HepG2 (cell line): ENCODE data around the gene BCKDHA. TPM values are rescaled to one million over a fixed set of nuclear protein-coding genes. Genes with fewer than 3 reads are reported as not detected.
A peak's percentile ranks its signal among the peaks of the same experiment; 100 is the strongest.

Experiments used
- IKZF4 ChIP-seq: sonication (generic); formaldehyde crosslinking; IDR thresholded peaks from 2 replicates; pipeline ENCODE4 v1.5.1; 2020; ENCODE audit warnings: borderline replicate concordance, mild to moderate bottlenecking, low read depth, missing genetic modification reagents; ENCODE audit errors: not compliant biosample characterization
- KDM5A ChIP-seq: fragments of 200-600 bp; sonication (generic); IDR thresholded peaks from 2 replicates; pipeline ENCODE4 v1.7.0; 2018; ENCODE audit warnings: antibody characterized with exemption, mild to moderate bottlenecking, low read length, borderline replicate concordance
- MIER2 ChIP-seq: IDR thresholded peaks from 2 replicates; pipeline ENCODE4 v1.6.1; 2016; ENCODE audit warnings: missing biosample characterization, missing genetic modification reagents
- NFIB ChIP-seq: sonication (generic); formaldehyde crosslinking; IDR thresholded peaks from 2 replicates; pipeline ENCODE4 v1.9.0; 2021; ENCODE audit warnings: missing genetic modification reagents, mild to moderate bottlenecking, borderline replicate concordance
- ZFY ChIP-seq: sonication (generic); formaldehyde crosslinking; IDR thresholded peaks from 2 replicates; pipeline ENCODE4 v1.4.0; 2020; ENCODE audit warnings: missing genetic modification reagents
- ZNF3 ChIP-seq: IDR thresholded peaks from 2 replicates; pipeline ENCODE4 v1.7.0; 2017; ENCODE audit warnings: inconsistent platforms
- ZNF614 ChIP-seq: IDR thresholded peaks from 2 replicates; pipeline ENCODE4 v1.6.1; 2018; ENCODE audit warnings: missing biosample characterization, missing genetic modification reagents, inconsistent platforms, borderline replicate concordance
- polyA plus RNA-seq, 8 experiments: library from polyadenylated mRNA; depleted of rRNA in 3 of 8; stranded (reverse) in 7 of 8; unstranded in 1 of 8; fragments of >200 nt; fragmentation: Illumina TruSeq in 4 of 8; extraction: Trizol in 4 of 8; gene quantifications; 2 replicates each; pipeline versions ENCODE4 v1.2.1 to v1.2.3, GENCODE V29; 2011 to 2016; ENCODE audit warnings: low read depth in 4 of 8, missing spikeins in 1 of 8, mixed read lengths in 1 of 8; ENCODE audit not compliant: insufficient read depth in 1 of 8
- total RNA-seq, 5 experiments: library from RNA; depleted of rRNA; stranded (reverse); fragments of >200 nt; fragmentation: Illumina TruSeq; extraction: Trizol; gene quantifications; 2 replicates each; pipeline ENCODE4 v1.2.3, GENCODE V29; 2016; ENCODE audit warnings: low read depth in 1 of 5
- TF ChIP-seq, protein P1 (sequence below), 2 experiments: sonication (generic) in 1 of 2; formaldehyde crosslinking in 1 of 2; IDR thresholded peaks; 2 replicates each; pipeline versions ENCODE4 v1.5.1 to v1.6.1; 2011 to 2020; ENCODE audit warnings: borderline replicate concordance in 1 of 2, low read depth in 1 of 2, low read length in 1 of 2, mild to moderate bottlenecking in 1 of 2, missing genetic modification reagents in 1 of 2, moderate library complexity in 1 of 2
- TF ChIP-seq, protein P2 (sequence below): sonication (generic); formaldehyde crosslinking; IDR thresholded peaks from 2 replicates; pipeline ENCODE4 v1.8.0; 2022; ENCODE audit warnings: missing genetic modification reagents, mild to moderate bottlenecking, moderate library complexity, borderline replicate concordance
- TF ChIP-seq, protein P3 (sequence below): sonication (generic); formaldehyde crosslinking; IDR thresholded peaks from 2 replicates; pipeline ENCODE4 v1.9.0; 2021; ENCODE audit warnings: mild to moderate bottlenecking, missing genetic modification reagents
- TF ChIP-seq, protein P4 (sequence below): sonication (generic); formaldehyde crosslinking; IDR thresholded peaks from 2 replicates; pipeline ENCODE4 v1.9.0; 2021; ENCODE audit warnings: missing genetic modification reagents, borderline replicate concordance

BCKDHA gene
- total and polyA plus RNA-seq, 2 of the 13 experiments (the other 11 are each of a cell fraction or from before 2014, with no cell fraction given) = 11.8 to 31.5 TPM

DNA sequence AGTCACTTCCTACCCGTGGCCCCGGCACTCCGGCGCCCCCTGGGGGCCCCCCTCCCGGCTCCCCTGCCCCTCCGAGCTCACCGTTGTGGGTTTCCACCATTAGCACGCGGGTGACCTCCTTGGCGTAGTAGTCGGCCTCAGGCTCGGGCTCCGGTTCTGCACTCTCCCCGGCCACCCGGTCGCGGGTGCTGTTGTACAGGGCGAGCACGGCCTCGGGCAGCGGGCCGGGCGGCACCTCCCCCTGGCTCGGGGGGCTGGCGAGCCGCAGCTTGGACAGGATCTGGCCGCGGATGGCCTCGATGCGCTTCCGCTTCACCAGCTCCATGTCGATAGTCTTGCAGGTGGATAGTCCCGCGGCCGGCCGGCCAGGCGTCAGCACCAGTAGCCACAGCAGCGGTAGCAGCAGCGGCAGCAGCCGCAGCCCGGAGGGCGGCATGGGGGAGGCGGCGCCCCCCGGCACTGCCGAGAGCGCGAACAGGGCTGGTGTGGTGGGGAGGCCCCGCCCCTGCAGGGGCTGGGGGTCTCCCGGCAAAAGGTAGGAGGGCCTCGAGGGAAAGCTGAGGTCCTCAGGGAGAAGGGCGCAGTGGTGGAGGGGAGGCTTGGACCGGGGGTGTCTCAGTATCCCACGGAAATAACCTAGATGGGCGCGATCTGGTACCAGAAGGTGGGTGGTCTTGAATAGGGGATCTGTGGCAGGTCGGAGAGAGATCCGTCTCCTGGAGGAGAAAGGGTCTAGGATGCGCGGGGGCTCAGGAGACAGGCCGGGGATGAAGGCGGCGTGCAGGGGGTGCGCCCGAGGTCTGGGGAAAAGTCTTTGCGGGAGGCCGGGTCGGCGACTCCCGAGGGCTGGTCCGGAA, 44.8 kb upstream of the BCKDHA start (continued):
- peak; percentile 66 for TF ChIP-seq ZFY (CRISPR knock-in tag)
- TF ChIP-seq, protein P1, sequence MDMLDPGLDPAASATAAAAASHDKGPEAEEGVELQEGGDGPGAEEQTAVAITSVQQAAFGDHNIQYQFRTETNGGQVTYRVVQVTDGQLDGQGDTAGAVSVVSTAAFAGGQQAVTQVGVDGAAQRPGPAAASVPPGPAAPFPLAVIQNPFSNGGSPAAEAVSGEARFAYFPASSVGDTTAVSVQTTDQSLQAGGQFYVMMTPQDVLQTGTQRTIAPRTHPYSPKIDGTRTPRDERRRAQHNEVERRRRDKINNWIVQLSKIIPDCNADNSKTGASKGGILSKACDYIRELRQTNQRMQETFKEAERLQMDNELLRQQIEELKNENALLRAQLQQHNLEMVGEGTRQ (IDR thresholded peaks at IDR 0.05; ENCODE audit: low read depth, low read length) = no peak
- TF ChIP-seq, protein P1 (CRISPR knock-in tag; IDR thresholded peaks at IDR 0.05; ENCODE audit: borderline replicate concordance) = no peak
- no peak; the same call in 1 of the 2 replicates for TF ChIP-seq ZNF614
- no peak for TF ChIP-seq NFIB
- TF ChIP-seq, protein P2, sequence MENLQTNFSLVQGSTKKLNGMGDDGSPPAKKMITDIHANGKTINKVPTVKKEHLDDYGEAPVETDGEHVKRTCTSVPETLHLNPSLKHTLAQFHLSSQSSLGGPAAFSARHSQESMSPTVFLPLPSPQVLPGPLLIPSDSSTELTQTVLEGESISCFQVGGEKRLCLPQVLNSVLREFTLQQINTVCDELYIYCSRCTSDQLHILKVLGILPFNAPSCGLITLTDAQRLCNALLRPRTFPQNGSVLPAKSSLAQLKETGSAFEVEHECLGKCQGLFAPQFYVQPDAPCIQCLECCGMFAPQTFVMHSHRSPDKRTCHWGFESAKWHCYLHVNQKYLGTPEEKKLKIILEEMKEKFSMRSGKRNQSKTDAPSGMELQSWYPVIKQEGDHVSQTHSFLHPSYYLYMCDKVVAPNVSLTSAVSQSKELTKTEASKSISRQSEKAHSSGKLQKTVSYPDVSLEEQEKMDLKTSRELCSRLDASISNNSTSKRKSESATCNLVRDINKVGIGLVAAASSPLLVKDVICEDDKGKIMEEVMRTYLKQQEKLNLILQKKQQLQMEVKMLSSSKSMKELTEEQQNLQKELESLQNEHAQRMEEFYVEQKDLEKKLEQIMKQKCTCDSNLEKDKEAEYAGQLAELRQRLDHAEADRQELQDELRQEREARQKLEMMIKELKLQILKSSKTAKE (CRISPR knock-in tag) = no peak
- no peak for TF ChIP-seq MIER2 (CRISPR knock-in tag)
- 0 out of 2 replicates have a peak, but pooled peaks have one; percentile 23 for TF ChIP-seq ZNF3 (CRISPR knock-in tag)
- TF ChIP-seq IKZF4 (CRISPR knock-in tag) = no peak
- TF ChIP-seq, protein P3, sequence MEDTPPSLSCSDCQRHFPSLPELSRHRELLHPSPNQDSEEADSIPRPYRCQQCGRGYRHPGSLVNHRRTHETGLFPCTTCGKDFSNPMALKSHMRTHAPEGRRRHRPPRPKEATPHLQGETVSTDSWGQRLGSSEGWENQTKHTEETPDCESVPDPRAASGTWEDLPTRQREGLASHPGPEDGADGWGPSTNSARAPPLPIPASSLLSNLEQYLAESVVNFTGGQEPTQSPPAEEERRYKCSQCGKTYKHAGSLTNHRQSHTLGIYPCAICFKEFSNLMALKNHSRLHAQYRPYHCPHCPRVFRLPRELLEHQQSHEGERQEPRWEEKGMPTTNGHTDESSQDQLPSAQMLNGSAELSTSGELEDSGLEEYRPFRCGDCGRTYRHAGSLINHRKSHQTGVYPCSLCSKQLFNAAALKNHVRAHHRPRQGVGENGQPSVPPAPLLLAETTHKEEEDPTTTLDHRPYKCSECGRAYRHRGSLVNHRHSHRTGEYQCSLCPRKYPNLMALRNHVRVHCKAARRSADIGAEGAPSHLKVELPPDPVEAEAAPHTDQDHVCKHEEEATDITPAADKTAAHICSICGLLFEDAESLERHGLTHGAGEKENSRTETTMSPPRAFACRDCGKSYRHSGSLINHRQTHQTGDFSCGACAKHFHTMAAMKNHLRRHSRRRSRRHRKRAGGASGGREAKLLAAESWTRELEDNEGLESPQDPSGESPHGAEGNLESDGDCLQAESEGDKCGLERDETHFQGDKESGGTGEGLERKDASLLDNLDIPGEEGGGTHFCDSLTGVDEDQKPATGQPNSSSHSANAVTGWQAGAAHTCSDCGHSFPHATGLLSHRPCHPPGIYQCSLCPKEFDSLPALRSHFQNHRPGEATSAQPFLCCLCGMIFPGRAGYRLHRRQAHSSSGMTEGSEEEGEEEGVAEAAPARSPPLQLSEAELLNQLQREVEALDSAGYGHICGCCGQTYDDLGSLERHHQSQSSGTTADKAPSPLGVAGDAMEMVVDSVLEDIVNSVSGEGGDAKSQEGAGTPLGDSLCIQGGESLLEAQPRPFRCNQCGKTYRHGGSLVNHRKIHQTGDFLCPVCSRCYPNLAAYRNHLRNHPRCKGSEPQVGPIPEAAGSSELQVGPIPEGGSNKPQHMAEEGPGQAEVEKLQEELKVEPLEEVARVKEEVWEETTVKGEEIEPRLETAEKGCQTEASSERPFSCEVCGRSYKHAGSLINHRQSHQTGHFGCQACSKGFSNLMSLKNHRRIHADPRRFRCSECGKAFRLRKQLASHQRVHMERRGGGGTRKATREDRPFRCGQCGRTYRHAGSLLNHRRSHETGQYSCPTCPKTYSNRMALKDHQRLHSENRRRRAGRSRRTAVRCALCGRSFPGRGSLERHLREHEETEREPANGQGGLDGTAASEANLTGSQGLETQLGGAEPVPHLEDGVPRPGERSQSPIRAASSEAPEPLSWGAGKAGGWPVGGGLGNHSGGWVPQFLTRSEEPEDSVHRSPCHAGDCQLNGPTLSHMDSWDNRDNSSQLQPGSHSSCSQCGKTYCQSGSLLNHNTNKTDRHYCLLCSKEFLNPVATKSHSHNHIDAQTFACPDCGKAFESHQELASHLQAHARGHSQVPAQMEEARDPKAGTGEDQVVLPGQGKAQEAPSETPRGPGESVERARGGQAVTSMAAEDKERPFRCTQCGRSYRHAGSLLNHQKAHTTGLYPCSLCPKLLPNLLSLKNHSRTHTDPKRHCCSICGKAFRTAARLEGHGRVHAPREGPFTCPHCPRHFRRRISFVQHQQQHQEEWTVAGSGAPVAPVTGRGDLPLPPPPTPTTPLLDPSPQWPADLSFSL = no peak
- TF ChIP-seq KDM5A = no peak; the same call in 1 of the 2 replicates
- TF ChIP-seq, protein P4, sequence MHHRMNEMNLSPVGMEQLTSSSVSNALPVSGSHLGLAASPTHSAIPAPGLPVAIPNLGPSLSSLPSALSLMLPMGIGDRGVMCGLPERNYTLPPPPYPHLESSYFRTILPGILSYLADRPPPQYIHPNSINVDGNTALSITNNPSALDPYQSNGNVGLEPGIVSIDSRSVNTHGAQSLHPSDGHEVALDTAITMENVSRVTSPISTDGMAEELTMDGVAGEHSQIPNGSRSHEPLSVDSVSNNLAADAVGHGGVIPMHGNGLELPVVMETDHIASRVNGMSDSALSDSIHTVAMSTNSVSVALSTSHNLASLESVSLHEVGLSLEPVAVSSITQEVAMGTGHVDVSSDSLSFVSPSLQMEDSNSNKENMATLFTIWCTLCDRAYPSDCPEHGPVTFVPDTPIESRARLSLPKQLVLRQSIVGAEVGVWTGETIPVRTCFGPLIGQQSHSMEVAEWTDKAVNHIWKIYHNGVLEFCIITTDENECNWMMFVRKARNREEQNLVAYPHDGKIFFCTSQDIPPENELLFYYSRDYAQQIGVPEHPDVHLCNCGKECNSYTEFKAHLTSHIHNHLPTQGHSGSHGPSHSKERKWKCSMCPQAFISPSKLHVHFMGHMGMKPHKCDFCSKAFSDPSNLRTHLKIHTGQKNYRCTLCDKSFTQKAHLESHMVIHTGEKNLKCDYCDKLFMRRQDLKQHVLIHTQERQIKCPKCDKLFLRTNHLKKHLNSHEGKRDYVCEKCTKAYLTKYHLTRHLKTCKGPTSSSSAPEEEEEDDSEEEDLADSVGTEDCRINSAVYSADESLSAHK (CRISPR knock-in tag) = no peak
